ENCODE data around the gene TMSB15A.

DNA sequence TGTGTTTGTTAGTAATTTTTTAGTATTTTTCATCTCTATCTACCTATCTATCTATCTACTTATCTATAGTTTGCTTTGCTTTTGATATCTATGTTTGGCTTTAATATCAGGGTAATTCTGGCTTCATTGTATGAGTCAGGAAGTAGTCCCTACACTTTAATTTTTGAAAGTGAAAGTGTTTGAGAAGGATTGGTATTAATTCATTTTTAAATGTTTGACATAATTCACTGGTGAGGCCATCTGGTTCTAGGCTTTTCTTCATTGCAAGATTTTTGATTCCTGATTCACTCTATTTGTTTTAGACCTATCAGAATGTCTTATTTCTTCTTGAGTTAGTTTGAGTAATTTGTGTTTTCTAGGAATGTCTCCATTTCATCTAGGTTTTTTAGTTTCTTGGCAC is 24.8 kb downstream of the TMSB15A start:
- TF ChIP-seq GATA2 (IDR thresholded peaks at IDR 0.05; ENCODE audit: low read depth, low read length) (no peak), GATA3 (IDR thresholded peaks at IDR 0.05; ENCODE audit: low read depth, low read length) (no peak)

Data from SH-SY5Y (cell line).